Stimulated activated CD4-positive, alpha-beta T cell treated with anti-CD3 and anti-CD28 coated beads, TNF-alpha, amount 100 ng/mL, for 4 hours (primary cell): ENCODE results near the gene SHISA3.
"Not testable (repeated sequence)": the region's sequence is repeated elsewhere in the genome, so short reads cannot be mapped to it uniquely, and the experiment has no call there.

Experiments
- DNase-seq, 3 experiments: peaks; one replicate each; pipeline ENCODE4 v3.0.0-alpha.2; 2020; ENCODE audit warnings: low read depth in 3 of 3

The SHISA3 gene

GRCh38 chr4:42396752-42397634 lies at the start of gene SHISA3:
SHISA3 (plus strand) TSS chr4:42397488; CDS start chr4:42398057, 569 bp downstream.
- no peak for DNase-seq

- DNase-seq, result no peak
Observed at GRCh38 chr4:42348247-42348646, 49.0 kb upstream of the SHISA3 start.

GRCh38 chr4:42348692-42349091 lies 48.6 kb upstream of the SHISA3 start:
- no peak for DNase-seq

GRCh38 chr4:42350611-42351182 lies 46.6 kb upstream of the SHISA3 start:
- no peak for DNase-seq

- DNase-seq, result no peak
Observed at GRCh38 chr4:42352049-42352448, 45.2 kb upstream of the SHISA3 start.

GRCh38 chr4:42357325-42357724 lies 40.0 kb upstream of the SHISA3 start:
- DNase-seq, result no peak

- DNase-seq, result no peak
Observed at GRCh38 chr4:42359711-42360110, 37.6 kb upstream of the SHISA3 start.

- DNase-seq, result no peak
Observed at GRCh38 chr4:42360256-42360669, 37.0 kb upstream of the SHISA3 start.

GRCh38 chr4:42361456-42361855 lies 35.8 kb upstream of the SHISA3 start:
- DNase-seq, result no peak

- DNase-seq, result no peak
Observed at GRCh38 chr4:42362591-42362990, 34.7 kb upstream of the SHISA3 start.

- no peak for DNase-seq
Observed at GRCh38 chr4:42363614-42364013, 33.7 kb upstream of the SHISA3 start.

- DNase-seq, result no peak
Observed at GRCh38 chr4:42364266-42365053, 32.8 kb upstream of the SHISA3 start.

GRCh38 chr4:42366959-42367358 lies 30.3 kb upstream of the SHISA3 start:
- no peak for DNase-seq

GRCh38 chr4:42369489-42369888 lies 27.8 kb upstream of the SHISA3 start:
- no peak for DNase-seq

GRCh38 chr4:42371305-42372252 lies 25.7 kb upstream of the SHISA3 start:
- no peak for DNase-seq

GRCh38 chr4:42372303-42372702 lies 25.0 kb upstream of the SHISA3 start:
- not testable (repeated sequence) for DNase-seq

- DNase-seq, result no peak
Observed at GRCh38 chr4:42377497-42377896, 19.8 kb upstream of the SHISA3 start.

GRCh38 chr4:42381666-42382065 lies 15.6 kb upstream of the SHISA3 start:
- DNase-seq, result no peak

GRCh38 chr4:42385516-42385915 lies 11.8 kb upstream of the SHISA3 start:
- no peak for DNase-seq

- no peak for DNase-seq
Observed at GRCh38 chr4:42390622-42391354, 6.5 kb upstream of the SHISA3 start.

GRCh38 chr4:42391355-42391664 lies 6.0 kb upstream of the SHISA3 start:
- DNase-seq, result no peak
